HG03558 (cell line): Measurements from ENCODE around the gene COP1.
"Not testable (repeated sequence)": the region's sequence is repeated elsewhere in the genome, so short reads cannot be mapped to it uniquely, and the experiment has no call there.

Source experiments
- ATAC-seq: cut with Tn5 transposase; IDR thresholded peaks from one replicate; pipeline ENCODE4 v1.9.1; 2021; ENCODE audit warnings: moderate number of reproducible peaks; ENCODE audit not compliant: unreplicated experiment; ENCODE audit errors: extremely low read depth

COP1 gene

DNA sequence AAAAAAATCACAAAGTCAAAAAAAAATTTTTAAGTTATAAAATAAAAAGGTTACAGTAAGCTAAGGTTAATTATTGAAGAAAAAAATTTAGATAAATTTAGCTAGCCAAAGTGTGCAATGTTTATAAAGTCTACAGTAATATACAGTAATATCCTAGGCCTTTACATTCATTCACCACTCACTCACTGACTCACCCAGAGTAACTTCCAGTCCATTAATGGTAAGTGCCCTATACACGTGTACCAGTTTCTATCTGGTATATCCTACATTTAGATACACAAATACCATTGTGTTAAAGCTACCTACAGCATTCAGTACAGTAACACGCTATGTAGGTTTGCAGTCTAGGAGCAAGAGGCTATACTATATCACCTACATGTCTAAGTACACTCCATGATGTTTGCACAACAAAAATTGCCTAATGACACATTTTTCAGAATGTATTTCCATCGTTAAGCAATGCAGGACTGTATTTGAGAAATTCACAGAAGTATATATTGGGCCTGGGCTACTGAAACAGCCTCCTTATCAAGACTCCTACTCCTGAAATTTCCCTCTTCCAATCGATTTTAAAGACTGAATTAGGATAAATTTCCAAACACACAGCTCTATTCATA lies 155.1 kb downstream of the COP1 start:
- no peak for ATAC-seq

DNA sequence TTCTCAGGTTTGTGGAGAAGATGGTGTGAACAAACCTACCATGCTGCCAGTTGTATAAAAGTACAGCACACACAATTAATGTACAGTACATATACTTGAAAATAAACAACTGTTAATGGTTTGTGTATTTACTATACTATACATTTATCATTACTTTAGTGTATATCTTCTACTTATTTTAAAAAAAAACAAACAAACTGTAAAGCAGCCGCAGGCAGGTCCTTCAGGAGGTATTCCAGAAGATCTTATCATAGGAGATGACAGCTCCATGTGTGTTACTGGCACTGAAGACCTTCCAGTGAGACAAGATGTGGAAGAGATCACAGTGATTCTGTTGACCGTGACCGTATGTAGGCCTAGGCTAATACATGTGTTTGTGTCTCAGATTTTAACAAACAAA lies 155.7 kb downstream of the COP1 start:
- ATAC-seq, result no peak

DNA sequence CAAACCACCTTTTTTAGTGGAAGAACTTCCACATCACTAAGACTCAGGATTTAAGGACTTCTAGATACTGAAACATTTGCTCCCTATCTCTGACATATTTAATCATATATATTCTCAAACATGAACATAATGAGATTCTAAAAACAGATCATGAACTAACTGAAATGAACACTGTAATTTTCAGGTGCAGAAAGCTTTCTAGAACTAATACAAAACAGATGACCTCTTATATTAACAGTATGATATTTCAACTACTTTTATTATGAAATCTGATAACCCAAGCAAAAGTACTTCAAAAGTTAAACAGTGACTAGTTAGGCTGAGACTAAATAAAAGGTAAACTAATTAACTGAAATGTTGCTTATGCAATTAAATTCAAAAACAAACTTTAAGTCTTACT lies 157.5 kb downstream of the COP1 start:
- no peak for ATAC-seq

DNA sequence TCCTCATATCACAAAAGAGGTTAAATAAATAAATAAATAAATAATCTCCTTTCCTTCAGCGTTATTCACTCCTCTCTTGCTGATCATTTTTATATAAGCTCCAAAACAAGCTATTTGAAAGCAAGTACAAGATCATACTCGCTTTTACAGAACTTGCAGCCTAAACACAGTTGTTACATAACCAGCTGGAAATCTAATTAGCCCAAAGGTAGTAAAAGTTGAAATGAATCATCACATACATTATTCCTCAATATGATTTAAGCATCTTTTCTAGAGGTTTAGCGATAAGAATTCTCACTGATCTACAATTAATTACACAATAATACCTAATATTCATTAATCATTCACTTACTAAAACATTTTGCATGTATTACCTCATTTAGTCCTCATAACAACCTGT lies 160.2 kb downstream of the COP1 start:
- ATAC-seq, result no peak

DNA sequence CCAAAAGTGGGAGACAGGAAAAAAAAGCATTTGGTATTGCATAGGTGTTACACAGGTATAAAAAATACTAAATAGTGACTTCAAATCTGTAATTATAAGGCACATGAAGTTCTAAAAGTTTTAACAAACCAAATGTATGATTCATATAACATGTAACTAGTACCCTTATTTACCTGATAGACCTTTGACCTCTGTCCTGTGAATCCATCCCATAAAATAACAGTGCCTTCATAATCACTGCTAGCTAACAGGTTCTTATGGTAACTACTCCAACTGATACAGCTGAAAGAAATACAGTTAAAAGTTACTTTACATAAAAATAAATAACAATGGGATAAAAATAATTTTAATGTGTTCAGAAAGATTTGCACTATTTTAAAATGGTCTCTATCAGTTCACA lies 163.5 kb downstream of the COP1 start:
- ATAC-seq, result no peak

DNA sequence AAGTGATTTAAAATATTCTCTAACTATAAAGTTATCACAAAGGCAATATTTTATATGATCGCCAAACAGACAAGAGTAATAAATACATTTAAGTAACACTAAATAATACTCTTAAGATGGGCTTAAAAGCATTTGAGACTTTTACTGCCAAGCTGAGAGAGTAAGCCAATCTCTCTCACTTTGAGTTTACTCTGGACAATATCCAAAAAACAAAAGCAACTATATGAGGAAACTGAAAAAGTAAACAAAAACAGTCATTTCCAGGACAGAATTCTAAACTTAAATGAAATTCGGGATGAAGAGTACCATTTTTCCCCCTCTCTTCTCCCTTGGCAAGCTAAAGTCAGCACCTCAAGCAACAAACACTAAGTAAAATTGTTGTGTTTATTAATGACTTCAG lies 173.2 kb downstream of the COP1 start:
- no peak for ATAC-seq

DNA sequence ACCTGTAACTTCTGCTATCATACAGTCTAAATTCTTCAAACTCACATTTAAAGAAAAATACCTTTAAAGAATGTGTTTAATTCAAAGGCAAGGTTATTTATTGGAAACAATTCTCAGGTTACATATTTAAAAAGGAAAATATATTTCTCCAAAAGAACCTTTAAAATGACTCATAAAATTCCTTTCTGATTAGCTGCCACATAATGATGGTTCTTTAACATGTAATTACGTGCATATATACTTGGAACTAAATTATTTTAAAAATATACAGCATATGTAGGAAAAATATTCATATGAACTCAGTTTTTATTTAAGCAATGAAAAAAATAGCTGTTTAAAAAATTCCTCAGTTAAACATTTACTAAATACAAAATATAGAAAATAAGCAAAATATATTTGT lies 173.6 kb downstream of the COP1 start:
- no peak for ATAC-seq

DNA sequence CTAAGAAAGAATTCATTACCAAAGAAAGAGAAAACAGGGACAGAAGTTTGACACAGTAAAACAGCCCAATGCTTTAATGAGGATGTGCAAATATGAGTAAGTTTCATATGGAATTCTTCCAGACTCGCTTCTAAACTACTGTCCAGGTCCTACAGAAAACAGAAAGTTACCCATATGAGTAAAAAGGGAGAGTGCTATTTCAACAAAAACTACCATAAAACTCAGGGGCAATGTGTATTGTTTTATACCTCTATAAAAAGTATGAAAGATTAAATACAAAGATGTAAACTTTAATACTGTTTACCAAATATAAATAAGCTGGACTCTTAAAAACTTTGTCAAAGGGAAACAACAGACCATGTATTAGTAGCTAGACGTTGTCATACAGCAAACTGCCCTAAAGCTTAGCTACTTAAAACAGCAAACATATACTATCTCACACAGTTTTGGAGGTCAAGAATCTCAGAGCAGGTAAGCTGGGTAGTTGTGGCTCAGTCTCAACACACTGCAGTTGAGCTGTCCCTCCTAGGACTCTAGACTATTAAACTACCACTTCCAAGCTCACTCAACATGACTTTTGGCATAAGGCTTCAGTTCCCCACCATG lies 174.9 kb downstream of the COP1 start:
- no peak for ATAC-seq

DNA sequence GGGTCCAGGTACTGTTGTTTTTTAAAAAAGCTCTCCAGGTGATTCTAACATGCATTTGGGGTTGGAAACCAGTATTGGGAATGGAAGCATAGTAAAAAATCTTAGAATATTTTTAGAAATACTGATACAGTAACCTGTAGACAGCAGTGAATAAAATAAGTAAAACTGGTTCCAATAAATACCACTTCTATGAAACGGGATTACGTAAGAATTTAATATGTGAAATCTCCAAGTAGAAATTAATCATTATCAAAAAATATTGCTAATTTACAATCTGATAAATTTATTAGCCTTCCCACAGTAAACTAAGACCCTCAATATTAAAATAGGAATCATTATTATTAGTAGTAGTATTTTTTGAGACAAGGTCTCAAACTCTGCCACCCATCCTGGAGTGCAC lies 177.5 kb downstream of the COP1 start:
- no peak for ATAC-seq

DNA sequence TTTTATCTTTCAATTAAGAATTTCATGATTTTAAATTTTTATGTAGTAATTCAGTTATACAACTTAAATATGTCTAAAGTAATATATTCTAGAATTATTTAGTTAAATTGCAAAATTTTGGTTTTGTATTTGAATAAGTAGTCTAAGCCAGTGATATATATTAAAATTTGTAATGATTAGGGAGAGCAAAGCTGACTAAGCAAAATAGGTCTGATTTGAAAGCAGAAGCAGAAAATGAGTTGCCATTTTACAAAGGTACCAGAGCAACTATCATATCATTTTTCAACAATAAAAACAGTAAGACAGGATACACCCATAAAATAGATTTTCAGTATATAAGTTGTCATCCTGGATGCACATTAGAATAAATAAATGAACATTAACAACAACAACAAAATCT lies 177.9 kb downstream of the COP1 start:
- ATAC-seq, result no peak

DNA sequence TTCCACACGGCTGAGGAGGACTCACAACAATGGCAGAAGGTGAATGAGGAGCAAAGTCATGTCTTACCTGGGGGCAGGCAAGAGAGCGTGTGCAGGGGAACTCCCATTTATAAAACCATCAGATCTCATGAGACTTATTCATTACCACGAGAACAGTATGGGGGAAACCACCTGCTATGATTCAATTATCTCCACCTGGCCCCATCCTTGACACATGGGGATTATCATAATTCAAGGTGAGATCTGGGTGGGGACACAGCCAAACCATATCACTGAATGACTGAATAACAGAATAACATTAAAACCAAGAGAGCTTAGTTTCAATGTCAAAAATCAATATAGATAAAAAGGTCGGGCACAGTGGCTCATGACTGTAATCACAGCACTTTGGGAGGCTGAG lies 179.2 kb downstream of the COP1 start:
- ATAC-seq, result not testable (repeated sequence)

DNA sequence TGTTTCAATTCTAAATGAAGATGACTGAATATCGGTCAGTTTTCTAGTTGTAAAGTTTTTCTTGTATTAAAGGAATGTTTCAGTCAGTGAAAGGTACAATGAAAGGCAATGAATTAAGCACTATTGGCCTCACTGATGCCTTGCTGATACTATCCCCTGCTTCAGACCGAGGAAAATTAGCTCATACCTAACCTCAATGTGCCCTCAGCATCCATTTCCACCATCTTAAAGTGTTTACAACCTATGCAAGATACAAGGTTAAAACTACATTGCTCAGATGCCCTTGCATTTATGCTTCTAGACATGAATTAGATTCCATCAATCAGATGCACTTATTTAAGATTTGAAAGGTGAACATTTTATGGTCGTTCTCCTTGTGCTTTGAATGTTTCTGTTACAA lies 184.5 kb downstream of the COP1 start:
- ATAC-seq, result no peak

DNA sequence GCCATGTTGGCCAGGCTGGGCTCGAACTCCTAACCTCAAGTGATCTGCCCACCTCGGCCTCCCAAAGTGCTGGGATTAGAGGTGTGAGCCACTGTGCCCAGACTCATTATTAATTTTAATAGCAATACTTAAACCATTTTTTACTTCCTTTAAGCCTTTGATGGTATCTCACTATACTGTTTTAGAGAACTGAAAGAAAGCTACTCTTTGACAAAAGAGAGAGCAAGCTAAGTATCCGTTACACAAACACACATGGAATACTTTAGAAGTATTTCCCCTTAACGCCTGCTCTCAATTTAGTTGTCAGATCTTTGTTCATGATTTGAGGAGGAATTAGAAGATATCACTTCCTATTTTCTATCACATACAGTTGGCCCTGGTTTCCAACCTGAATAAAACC lies 189.4 kb downstream of the COP1 start:
- ATAC-seq, result no peak

DNA sequence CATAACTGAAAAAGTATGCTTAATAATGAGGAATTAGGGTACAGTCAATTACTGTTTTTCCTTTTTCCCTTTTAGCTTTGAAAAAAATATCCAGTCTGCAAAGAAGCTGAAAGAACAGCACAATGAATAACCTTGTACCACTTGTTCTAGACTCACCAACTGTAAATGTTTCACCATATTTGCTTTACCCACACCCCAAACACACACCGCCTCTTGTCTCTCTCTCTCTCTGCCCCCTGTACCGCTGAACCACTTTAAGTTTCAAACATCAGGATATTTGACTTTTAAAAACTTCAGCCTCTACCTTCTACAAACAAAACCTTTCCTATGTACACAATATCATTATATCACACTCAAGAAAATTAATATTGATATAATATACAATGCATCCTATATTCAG lies 197.1 kb downstream of the COP1 start:
- ATAC-seq, result no peak

DNA sequence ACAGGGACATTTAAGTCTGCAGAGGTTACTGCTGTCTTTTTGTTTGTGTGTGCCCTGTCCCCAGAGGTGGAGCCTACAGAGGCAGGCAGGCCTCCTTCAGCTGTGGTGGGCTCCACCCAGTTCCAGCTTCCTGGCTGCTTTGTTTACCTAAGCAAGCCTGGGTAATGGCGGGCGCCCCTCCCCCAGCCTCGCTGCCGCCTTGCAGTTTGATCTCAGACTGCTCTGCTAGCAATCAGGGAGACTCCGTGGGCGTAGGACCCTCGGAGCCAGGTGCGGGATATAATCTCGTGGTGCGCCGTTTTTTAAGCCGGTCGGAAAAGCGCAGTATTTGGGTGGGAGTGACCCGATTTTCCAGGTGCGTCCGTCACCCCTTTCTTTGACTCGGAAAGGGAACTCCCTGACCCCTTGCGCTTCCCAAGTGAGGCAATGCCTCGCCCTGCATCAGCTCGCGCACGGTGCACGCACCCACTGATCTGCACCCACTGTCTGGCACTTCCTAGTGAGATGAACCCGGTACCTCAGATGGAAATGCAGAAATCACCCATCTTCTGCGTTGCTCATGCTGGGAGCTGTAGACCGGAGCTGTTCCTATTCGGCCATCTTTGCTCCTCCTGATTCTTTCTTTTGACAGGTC lies 199.2 kb downstream of the COP1 start:
- ATAC-seq, result not testable (repeated sequence)

DNA sequence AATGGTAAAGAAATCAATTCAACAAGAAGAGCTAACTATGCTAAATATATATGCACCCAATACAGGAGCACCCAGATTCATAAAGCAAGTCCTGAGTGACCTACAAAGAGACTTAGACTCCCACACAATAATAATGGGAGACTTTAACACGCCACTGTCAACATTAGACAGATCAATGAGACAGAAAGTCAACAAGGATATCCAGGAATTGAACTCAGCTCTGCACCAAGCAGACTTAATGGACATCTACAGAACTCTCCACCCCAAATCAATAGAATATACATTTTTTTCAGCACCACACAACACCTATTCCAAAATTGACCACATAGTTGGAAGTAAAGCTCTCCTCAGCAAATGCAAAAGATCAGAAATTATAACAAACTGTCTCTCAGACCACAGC lies 212.4 kb downstream of the COP1 start:
- ATAC-seq, result not testable (repeated sequence)

DNA sequence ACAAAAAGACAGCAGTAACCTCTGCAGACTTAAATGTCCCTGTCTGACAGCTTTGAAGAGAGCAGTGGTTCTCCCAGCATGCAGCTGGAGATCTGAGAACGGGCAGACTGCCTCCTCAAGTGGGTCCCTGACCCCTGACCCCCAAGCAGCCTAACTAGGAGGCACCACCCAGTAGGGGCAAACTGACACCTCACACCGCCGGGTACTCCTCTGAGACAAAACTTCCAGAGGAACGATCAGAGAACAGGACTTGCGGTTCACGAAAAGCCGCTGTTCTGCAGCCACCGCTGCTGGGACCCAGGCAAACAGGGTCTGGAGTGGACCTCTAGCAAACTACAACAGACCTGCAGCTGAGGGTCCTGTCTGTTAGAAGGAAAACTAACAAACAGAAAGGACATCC lies 214.3 kb downstream of the COP1 start:
- not testable (repeated sequence) for ATAC-seq

DNA sequence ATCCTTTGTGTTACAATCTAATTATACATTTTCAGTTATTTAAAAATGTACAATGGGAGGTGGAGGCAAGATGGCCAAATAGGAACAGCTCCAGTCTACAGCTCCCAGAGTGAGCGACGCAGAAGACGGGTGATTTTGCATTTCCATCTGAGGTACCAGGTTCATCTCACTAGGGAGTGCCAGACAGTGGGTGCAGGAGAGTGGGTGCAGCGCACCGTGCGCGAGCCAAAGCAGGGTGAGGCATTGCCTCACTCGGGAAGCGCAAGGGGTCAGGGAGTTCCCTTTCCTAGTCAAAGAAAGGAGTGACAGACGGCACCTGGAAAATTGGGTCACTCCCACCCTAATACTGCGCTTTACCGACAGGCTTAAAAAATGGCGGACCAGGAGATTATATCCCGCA lies 214.9 kb downstream of the COP1 start:
- ATAC-seq, result not testable (repeated sequence)

DNA sequence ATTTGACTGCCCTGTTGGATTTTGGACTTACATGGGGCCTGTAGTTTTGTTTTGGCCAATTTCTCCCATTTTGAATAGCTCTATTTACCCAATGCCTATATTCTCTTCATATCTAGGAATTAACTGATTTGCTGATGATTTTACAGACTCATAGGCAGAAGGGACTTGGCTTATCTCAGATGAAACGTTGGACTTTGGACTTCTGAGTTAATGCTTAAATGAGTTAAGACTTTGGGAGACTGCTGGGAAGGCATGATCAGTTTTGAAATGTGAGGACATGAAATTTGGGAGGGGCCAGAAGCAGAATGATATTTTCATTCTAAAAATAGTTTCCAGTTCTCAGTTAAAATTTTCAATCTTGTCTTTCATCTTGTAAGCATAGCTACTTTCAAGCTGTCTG lies 222.3 kb downstream of the COP1 start:
- no peak for ATAC-seq

DNA sequence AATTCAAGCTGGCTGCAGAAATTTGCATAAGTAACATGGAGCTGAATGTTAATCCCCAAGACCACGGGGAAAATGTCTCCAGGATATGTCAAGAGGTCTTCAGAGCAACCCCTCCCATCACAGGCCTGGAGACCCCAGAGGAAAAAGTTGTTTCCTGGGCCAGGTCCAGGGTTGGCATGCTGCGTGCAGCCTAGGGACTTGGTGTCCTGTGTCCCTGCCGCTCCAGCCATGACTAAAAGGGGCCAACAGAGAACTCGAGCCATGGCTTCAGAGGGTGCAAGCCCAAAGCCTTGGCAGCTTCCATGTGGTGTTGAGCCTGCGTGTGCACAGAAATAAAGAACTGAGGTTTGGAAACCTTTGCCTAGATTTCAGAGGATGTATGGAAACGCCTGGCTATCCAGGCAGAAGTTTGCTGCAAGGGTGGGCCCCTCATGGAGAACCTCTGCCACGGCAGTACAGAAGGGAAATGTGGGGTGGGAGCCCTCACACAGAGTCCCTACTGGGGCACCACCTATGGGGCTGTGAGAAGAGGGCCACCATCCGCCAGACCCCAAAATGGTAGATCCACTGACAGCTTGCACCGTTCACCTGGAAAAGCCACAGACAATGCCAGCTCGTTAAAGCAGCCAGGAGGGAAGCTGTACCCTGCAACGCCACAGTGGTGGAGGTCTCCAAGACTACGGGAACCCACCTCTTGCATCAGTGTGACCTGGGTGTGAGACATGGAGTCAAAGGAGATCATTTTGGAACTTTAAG lies 222.9 kb downstream of the COP1 start:
- ATAC-seq, result no peak

DNA sequence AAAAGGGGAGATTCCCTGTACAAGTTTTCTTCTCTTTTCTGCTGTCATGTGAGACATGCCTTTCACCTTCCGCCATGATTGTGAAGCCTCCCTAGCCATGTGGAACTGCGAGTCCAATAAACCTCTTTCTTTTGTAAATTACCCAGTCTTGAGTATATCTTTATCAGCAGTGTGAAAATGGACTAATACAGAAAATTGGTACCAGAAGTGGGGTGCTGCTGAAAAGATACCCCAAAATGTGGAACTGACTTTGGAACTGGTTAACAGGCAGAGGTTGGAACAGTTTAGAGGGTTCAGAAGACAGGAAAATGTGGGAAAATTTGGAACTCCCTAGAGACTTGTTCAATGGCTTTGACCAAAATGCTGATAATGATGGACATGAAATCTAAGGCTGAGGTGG lies 223.7 kb downstream of the COP1 start:
- ATAC-seq, result not testable (repeated sequence)
